ENCODE measurements around the gene DISC1. TPM values are rescaled to one million over a fixed set of nuclear protein-coding genes. Genes with fewer than 3 reads are reported as not detected.
A peak's percentile ranks its signal among the peaks of the same experiment; 100 is the strongest.

DISC1 gene
- total and polyA plus RNA-seq, 2 of the 13 experiments (the other 11 are each of a cell fraction or from before 2014, with no cell fraction given) = 4.2 to 4.6 TPM

GRCh38 chr1:231841616-231842344, 215.2 kb downstream of the DISC1 start (continued):
- no peak for TF ChIP-seq ZFP91 (CRISPR knock-in tag; IDR thresholded peaks at IDR 0.05; ENCODE audit: borderline replicate concordance)
- no peak for TF ChIP-seq ZNF724P (CRISPR knock-in tag; IDR thresholded peaks at IDR 0.05; ENCODE audit: borderline replicate concordance)
- TF ChIP-seq U2AF1 (optimal IDR thresholded peaks at IDR 0.05; ENCODE audit: low read depth, low read length) = no peak
- no peak for TF ChIP-seq ZSCAN25 (CRISPR knock-in tag; IDR thresholded peaks at IDR 0.05)
- no peak for TF ChIP-seq PAX8 (CRISPR knock-in tag; IDR thresholded peaks at IDR 0.05; ENCODE audit: borderline replicate concordance)
- no peak for TF ChIP-seq KDM6A (CRISPR knock-in tag; IDR thresholded peaks at IDR 0.05; ENCODE audit: low read depth)
- TF ChIP-seq TERF1 (CRISPR knock-in tag; IDR thresholded peaks at IDR 0.05) = no peak
- no peak for TF ChIP-seq ZFAT (CRISPR knock-in tag; conservative IDR thresholded peaks at IDR 0.05)
- no peak for TF ChIP-seq ZC3H13 (CRISPR knock-in tag; IDR thresholded peaks at IDR 0.05)
- TF ChIP-seq ZNF18 (CRISPR knock-in tag; IDR thresholded peaks at IDR 0.05; ENCODE audit: insufficient replicate concordance) = peak; percentile 43
- TF ChIP-seq ZNF207 (IDR thresholded peaks at IDR 0.05; ENCODE audit: borderline replicate concordance) = no peak
- no peak for TF ChIP-seq TAF15 (IDR thresholded peaks at IDR 0.05; ENCODE audit: low read depth, low read length, poor library complexity, severe bottlenecking)
- no peak for TF ChIP-seq NR3C1 (CRISPR knock-in tag; IDR thresholded peaks at IDR 0.05)
- no peak for TF ChIP-seq GZF1 (CRISPR knock-in tag; IDR thresholded peaks at IDR 0.05)
- no peak for TF ChIP-seq TAF1 (CRISPR knock-in tag; IDR thresholded peaks at IDR 0.05)
- TF ChIP-seq JDP2 (CRISPR knock-in tag; IDR thresholded peaks at IDR 0.05; ENCODE audit: borderline replicate concordance) = no peak
- TF ChIP-seq TSC22D2 (CRISPR knock-in tag; IDR thresholded peaks at IDR 0.05; ENCODE audit: borderline replicate concordance) = no peak
- no peak for TF ChIP-seq ZNF431 (CRISPR knock-in tag; IDR thresholded peaks at IDR 0.05; ENCODE audit: borderline replicate concordance, low read depth)
- TF ChIP-seq EHMT2 (IDR thresholded peaks at IDR 0.05; ENCODE audit: borderline replicate concordance, low read depth, low read length) = peak; percentile 61; the same call in 1 of the 2 replicates
- no peak for TF ChIP-seq RNF219 (CRISPR knock-in tag; IDR thresholded peaks at IDR 0.05)
- TF ChIP-seq CREB1 (IDR thresholded peaks at IDR 0.05) = peak; percentile 20; the same call in 1 of the 2 replicates
- peak; percentile 48; the same call in 1 of the 2 replicates for TF ChIP-seq CREB1 (CRISPR knock-in tag; IDR thresholded peaks at IDR 0.05)
- no peak for TF ChIP-seq ZNF441 (CRISPR knock-in tag; IDR thresholded peaks at IDR 0.05; ENCODE audit: borderline replicate concordance)
- TF ChIP-seq YEATS4 (CRISPR knock-in tag; IDR thresholded peaks at IDR 0.05; ENCODE audit: borderline replicate concordance) = no peak
